OCI-LY3 (cell line): ENCODE results near the gene COMMD3.

Experiments used
- H2AFZ ChIP-seq: fragments of 200-600, 300-600 bp; shearing (Covaris generic); 2 replicates; pipeline ENCODE4 v1.6.0; 2014; ENCODE audit warnings: antibody characterized with exemption, low read depth, low read length
- H3K27ac ChIP-seq: fragments of 200-600, 300-600 bp; sonication (generic); 2 replicates; pipeline ENCODE4 v1.5.1; 2014; ENCODE audit warnings: mild to moderate bottlenecking, low read length, moderate library complexity, mixed read lengths
- H3K27me3 ChIP-seq: fragments of 200-600, 300-600 bp; sonication (generic); 2 replicates; pipeline ENCODE4 v1.6.1; 2014; ENCODE audit warnings: low read depth, low read length, mixed read lengths
- H3K36me3 ChIP-seq: fragments of 200-600, 300-600 bp; sonication (generic); replicated peaks from 2 replicates; pipeline ENCODE3; 2014; ENCODE audit warnings: low read depth, low read length, mixed read lengths
- H3K4me1 ChIP-seq: fragments of 300-600, 200-600 bp; sonication (generic); 2 replicates; pipeline ENCODE4 v1.6.1; 2014; ENCODE audit warnings: low read length, mixed read lengths
- H3K4me2 ChIP-seq: fragments of 200-600, 300-600 bp; sonication (generic); 2 replicates; pipeline ENCODE4 v1.6.1; 2014; ENCODE audit warnings: low read length, mixed read lengths
- H3K4me3 ChIP-seq: fragments of 300-600, 200-600 bp; sonication (generic); 2 replicates; pipeline ENCODE4 v1.5.1; 2014; ENCODE audit warnings: antibody characterized with exemption, mild to moderate bottlenecking, low read length, moderate library complexity
- H3K79me2 ChIP-seq: fragments of 300-600, 200-600 bp; shearing (Covaris generic); 2 replicates; pipeline ENCODE4 v1.6.1; 2014; ENCODE audit warnings: mild to moderate bottlenecking, low read length, mixed read lengths
- H3K9ac ChIP-seq: fragments of 300-600, 200-600 bp; shearing (Covaris generic); 2 replicates; pipeline ENCODE4 v1.6.0; 2014; ENCODE audit warnings: mild to moderate bottlenecking, low read length, moderate library complexity
- H3K9me3 ChIP-seq: fragments of 200-600, 300-600 bp; shearing (Covaris generic); 2 replicates; pipeline ENCODE4 v1.6.1; 2014; ENCODE audit warnings: low read length, mixed read lengths; ENCODE audit not compliant: insufficient read depth
- H4K20me1 ChIP-seq: fragments of 200-600, 300-600 bp; sonication (generic); 2 replicates; pipeline ENCODE4 v1.6.1; 2016; ENCODE audit warnings: low read length, mixed read lengths; ENCODE audit not compliant: insufficient read depth
- EZH2phosphoT487 ChIP-seq: fragments of 200-600 bp; shearing (Covaris generic); IDR thresholded peaks from 2 replicates; pipeline ENCODE4 v1.6.1; 2018; ENCODE audit warnings: antibody characterized with exemption, mixed run types, low read depth
- TF ChIP-seq, protein P1 (sequence below): fragments of 200-600, 300-600 bp; sonication (generic); IDR thresholded peaks from 2 replicates; pipeline ENCODE4 v1.5.1; 2014; ENCODE audit warnings: antibody characterized with exemption, low read length, low read depth

COMMD3 gene

DNA sequence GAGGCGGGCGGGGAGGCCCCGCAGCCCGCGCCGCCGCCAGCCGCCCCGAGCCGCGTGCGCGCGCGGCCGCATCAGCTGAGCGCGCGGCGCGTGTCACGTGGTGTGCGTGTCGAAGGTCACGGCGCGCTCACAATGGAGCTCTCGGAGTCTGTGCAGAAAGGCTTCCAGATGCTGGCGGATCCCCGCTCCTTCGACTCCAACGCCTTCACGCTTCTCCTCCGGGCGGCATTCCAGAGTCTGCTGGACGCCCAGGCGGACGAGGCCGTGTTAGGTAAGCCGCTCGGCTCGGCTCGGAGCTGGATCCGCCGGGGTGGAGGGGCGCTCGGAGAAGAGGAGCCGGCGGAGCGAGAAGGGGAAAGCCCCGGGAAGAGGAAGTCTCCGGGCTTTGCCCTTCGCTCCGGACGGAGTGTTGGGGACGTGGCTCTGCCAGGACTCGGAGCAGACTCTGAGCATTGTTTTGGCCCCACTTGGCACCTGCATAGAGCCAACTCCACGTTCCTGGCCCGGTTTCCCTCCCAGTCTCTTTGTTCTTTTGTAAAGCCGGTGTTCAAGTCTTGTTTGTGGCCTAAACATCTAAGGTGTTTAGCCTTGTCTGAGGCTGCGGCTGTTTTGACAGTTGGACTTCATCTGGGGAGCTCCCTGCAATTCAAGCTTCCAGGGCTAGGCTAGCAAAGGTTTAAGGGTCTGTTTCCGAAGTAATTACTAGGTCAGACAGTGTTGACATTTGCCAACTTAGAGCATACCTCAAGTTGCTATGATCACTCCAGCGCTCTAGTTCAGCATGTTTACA, at the start of gene COMMD3:
Gene COMMD3 (plus strand): TSS at position 103 of the 790 bp plus-strand sequence. CDS start 30 bp downstream, at position 133.
- H3K9ac ChIP-seq, result peak within 1 kb of the TSS; percentile 93
- TF ChIP-seq EZH2phosphoT487, result no peak
- TF ChIP-seq, protein P1, sequence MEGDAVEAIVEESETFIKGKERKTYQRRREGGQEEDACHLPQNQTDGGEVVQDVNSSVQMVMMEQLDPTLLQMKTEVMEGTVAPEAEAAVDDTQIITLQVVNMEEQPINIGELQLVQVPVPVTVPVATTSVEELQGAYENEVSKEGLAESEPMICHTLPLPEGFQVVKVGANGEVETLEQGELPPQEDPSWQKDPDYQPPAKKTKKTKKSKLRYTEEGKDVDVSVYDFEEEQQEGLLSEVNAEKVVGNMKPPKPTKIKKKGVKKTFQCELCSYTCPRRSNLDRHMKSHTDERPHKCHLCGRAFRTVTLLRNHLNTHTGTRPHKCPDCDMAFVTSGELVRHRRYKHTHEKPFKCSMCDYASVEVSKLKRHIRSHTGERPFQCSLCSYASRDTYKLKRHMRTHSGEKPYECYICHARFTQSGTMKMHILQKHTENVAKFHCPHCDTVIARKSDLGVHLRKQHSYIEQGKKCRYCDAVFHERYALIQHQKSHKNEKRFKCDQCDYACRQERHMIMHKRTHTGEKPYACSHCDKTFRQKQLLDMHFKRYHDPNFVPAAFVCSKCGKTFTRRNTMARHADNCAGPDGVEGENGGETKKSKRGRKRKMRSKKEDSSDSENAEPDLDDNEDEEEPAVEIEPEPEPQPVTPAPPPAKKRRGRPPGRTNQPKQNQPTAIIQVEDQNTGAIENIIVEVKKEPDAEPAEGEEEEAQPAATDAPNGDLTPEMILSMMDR, result no peak
- peak within 1 kb of the TSS; percentile 97 for H3K4me3 ChIP-seq
- peaks cover 9% of the 10 kb centered on the region for H3K27me3 ChIP-seq
- peak within 1 kb of the TSS; percentile 84 for H2AFZ ChIP-seq
- H3K9me3 ChIP-seq, result no peaks in the 10 kb centered on the region
- peak within 1 kb of the TSS; percentile 91 for H3K4me2 ChIP-seq
- H3K4me1 ChIP-seq, result peaks cover 21% of the 10 kb centered on the region
- H4K20me1 ChIP-seq, result no peaks in the 10 kb centered on the region; the same call in 1 of the 2 replicates
- H3K27ac ChIP-seq, result peak within 1 kb of the TSS; percentile 76
- no peaks in the 10 kb centered on the region for H3K36me3 ChIP-seq
- peaks cover 8% of the 10 kb centered on the region for H3K79me2 ChIP-seq

DNA sequence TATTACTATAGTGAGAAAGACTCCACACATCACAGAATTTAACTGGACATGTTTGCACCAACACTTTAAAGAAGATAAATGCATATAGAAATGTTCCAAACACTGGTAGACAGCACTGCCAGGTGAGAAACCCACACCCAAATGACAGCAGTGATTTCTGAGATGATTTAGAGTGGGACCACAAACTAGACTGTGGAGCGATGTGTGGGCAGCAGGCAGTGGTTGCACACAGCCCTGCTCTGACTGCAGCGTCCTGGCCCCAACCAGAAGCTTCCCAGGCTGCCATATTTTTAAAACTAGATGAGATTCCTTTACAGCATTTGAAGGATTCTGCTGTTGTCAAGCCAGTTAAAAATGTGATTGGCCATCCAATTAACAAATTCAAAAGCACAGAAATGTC, 47.7 kb upstream of the COMMD3 start:
- Histone ChIP-seq H3K4me3 (no peak overlapping the region), H4K20me1 (no peaks in the 10 kb centered on the region), H3K36me3 (no peaks in the 10 kb centered on the region), H3K4me2 (no peak overlapping the region), H3K27me3 (peaks cover 13% of the 10 kb centered on the region; the same call in 1 of the 2 replicates), H3K9ac (no peak overlapping the region), H3K79me2 (no peaks in the 10 kb centered on the region), H3K9me3 (no peaks in the 10 kb centered on the region), H3K27ac (no peak overlapping the region), H3K4me1 (no peaks in the 10 kb centered on the region), H2AFZ (no peak overlapping the region)
- TF ChIP-seq EZH2phosphoT487, result no peak
- TF ChIP-seq, protein P1, result no peak

DNA sequence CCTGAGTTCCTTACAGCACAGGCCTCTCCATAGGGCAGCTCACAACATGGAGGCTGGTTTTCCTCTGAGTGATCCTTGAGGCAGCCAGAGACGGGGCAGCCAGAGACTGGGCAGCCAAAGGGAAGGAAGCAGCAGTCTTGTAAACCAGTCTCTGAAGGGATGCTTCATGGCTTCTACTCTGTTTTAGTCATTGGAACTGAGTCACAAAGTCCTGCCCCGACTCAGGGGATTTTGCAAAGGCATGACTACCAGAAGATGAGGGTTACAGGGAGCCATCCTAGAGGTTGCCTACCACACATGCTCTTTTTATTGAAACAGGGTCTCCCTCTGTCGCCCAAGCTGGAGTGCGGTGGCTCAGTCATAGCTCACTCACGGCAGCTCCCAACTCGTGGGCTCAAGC, 44.4 kb upstream of the COMMD3 start:
- Histone ChIP-seq H3K27ac (no peak overlapping the region), H3K36me3 (no peaks in the 10 kb centered on the region), H4K20me1 (no peaks in the 10 kb centered on the region), H3K4me2 (no peak overlapping the region), H3K79me2 (no peaks in the 10 kb centered on the region), H2AFZ (no peak overlapping the region), H3K9me3 (no peaks in the 10 kb centered on the region), H3K9ac (no peak overlapping the region), H3K27me3 (no peaks in the 10 kb centered on the region), H3K4me3 (no peak overlapping the region), H3K4me1 (no peaks in the 10 kb centered on the region)
- TF ChIP-seq EZH2phosphoT487, result no peak
- TF ChIP-seq, protein P1, result no peak

DNA sequence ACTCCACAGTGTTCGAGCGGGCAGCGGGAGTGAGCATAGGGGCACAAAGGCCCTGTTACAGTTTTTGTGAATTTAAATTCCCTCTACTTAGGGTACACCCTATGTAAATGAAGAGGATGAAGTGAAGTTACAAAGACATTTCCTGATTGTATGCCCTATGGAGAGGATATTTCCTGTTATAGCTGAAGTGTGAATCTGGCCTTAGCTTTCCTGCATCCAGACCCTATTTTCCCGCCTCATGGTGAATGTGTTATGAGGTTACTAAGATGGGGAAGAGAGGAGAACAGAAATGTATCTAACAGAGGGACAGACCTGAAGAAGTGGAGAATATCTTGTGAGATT, 37.8 kb upstream of the COMMD3 start:
- Histone ChIP-seq H3K4me1 (no peaks in the 10 kb centered on the region), H2AFZ (no peak overlapping the region), H3K27ac (no peak overlapping the region), H3K4me3 (no peak overlapping the region), H3K36me3 (no peaks in the 10 kb centered on the region), H3K9ac (no peak overlapping the region), H3K4me2 (no peak overlapping the region), H3K27me3 (no peaks in the 10 kb centered on the region), H4K20me1 (no peaks in the 10 kb centered on the region), H3K79me2 (no peaks in the 10 kb centered on the region), H3K9me3 (no peaks in the 10 kb centered on the region)
- no peak for TF ChIP-seq EZH2phosphoT487
- TF ChIP-seq, protein P1, result no peak
